ENCODE measurements around the gene LENG9.

DNA sequence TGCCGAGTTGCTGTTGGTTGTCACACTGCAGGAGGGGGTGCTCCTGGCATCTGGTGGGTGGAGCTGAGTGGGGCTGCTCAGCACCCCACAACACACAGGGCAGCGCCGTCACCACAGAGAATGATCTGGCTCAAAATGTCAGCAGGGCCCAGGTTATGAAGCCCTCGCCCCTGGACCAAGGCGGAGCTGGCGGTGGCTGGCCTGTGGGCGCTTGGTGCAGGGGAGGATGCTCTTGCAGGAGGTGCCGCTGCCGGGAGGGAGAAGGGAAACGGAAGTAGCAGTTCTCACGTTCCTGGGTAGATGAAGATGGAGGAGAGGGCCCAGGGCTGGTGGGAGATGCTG, 28.7 kb downstream of the LENG9 start:
- TF ChIP-seq, protein P1, sequence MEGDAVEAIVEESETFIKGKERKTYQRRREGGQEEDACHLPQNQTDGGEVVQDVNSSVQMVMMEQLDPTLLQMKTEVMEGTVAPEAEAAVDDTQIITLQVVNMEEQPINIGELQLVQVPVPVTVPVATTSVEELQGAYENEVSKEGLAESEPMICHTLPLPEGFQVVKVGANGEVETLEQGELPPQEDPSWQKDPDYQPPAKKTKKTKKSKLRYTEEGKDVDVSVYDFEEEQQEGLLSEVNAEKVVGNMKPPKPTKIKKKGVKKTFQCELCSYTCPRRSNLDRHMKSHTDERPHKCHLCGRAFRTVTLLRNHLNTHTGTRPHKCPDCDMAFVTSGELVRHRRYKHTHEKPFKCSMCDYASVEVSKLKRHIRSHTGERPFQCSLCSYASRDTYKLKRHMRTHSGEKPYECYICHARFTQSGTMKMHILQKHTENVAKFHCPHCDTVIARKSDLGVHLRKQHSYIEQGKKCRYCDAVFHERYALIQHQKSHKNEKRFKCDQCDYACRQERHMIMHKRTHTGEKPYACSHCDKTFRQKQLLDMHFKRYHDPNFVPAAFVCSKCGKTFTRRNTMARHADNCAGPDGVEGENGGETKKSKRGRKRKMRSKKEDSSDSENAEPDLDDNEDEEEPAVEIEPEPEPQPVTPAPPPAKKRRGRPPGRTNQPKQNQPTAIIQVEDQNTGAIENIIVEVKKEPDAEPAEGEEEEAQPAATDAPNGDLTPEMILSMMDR (IDR thresholded peaks at IDR 0.05), result no peak
- no peak for TF ChIP-seq POLR2A (IDR thresholded peaks at IDR 0.05; ENCODE audit: low read depth)

All from esophagus muscularis mucosa (tissue), 3 donors.